GM19035 (cell line): ENCODE measurements around the gene TUSC2.
"Not testable (repeated sequence)": the region's sequence is repeated elsewhere in the genome, so short reads cannot be mapped to it uniquely, and the experiment has no call there.

Experiments
- ATAC-seq: cut with Tn5 transposase; IDR thresholded peaks from one replicate; pipeline ENCODE4 v1.9.1; 2021; ENCODE audit not compliant: unreplicated experiment

TUSC2 gene

DNA sequence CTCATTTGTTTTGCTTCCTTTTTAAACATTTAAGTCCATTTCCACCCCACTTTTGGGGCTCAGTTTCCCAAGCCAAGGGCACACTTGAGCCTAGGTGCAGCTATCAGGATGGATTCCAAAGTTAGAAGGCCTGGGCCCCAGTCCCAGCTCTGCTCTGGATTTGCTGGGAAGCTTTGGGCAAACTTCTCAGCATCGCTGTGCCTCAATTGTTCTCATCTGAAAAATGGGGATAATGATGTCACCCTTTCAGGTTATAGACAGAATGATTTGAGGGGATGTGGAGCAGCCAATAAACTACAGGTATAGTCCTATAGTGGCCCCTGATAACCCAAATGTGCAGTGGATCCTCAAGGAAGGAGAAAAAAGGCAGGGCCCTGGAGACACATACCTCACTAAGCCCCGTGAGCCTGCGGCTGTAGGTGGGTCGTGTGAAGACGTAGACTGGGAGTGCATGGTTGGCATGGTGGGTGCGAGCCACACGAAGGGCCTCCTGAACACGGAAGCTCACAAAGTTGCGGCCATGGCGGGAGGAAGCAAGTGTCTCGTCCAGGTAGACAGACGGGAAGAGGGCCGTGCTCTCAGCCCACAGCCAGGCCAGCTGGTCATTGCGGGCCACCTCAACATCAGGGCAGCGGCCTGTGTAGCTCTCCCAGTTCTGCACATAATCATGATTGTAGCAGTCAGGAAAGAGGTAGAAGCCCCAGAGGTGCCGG lies 8.7 kb downstream of the TUSC2 start:
- no peak for ATAC-seq

DNA sequence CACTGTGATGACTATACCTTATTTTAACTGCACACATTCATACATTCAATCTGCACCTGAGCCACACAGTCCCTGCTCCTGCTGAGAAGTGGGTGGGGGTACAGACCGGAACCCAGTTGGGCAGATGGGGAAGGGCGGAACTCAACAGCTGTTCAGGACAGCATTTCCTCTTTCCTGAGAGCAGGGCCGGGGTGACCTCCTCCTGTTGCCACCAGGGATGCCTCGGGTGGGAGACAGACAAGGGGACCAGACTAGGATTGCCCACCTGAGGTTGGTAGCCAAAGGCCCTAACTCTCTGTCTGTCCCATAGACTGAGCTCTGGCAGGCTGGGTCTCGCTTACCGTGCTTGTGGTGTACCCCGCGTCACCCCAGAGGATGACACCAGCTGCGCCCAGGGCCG lies 9.4 kb downstream of the TUSC2 start:
- no peak for ATAC-seq

DNA sequence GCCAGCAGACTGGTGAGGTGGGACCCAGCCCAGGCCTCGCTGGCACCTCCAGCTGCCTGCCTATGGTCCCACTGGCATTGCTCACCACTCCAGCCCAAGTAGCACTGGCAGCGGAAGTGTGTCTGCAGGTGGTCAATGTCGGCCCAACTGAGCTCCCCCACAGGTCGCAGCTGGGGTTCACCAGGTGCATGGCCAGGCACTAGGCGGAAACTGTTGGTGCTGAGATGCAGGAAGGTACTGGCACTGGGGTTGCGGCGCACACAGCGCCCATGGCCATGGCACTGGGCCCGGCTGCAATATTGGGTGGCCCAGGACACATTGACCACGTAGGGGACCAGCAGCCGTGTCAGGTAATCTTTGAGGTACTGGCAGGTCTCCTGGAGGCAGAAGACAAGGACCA lies 9.9 kb downstream of the TUSC2 start:
- ATAC-seq: no peak

DNA sequence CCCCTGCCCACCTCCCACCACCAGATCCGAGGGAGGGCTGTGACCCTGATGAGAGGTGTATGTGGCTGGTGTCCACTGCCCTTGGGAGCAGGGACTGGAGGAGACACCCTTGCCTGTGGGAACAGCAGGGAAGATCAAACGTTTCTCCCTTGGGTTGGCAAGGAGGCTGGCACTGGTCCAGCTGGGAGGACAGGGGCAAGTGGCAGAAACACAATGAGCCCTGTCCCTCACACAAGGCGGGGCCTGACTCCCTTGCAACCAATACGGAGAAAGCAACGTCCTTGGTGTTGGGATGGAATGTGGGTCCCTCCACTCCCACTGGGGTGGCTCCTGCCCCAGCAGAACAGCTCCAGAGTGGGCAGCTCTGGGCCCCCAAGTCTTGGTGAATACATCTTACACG lies 10.7 kb downstream of the TUSC2 start:
- ATAC-seq: no peak

DNA sequence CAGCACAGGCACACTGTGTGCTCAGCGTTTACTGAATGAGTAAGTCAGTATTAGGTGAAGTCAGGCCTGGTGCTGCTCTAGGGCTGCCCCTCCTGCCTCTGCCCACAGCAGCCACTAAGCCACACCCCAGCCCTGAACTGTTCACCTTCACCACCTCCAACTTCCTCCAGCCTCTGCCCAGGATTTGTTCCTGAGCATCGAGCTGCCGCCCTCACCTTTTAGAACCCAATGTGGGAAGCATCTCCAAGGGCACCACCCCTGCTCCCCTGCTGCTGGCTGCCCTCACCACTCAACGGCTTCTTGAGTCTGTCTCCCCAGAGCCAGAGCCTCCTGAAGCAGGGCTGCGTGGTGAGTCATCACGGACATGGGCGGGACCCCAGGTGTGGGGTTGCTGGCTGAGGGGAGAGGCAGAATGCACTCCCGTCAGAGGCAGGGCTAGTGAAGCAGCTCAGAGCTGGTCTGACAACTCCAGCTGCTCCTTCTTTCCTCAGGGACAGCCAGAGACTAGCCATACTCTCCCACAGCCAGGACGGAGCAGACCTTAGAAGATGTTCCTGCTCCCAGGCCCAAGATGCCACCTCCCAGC lies 11.3 kb downstream of the TUSC2 start:
- no peak for ATAC-seq

DNA sequence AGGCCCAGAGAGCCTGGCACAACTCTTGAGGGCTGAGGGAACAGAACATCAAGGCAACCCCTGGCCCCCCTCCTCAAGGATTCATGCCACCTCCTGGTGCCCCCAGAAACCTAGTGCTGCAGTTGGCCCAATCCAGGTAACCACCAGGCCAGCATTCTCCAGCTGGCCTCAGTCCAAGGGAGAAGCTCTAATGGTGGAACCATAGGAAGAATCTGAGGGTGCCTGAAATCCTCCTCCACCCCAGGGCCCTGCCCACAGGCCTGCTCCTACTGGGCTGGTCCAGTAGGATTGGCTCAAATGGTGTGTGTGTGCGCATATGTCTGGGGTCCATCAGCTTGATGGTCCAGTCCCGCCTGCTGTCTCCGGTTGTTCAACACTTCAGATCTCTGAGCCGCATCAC lies 13.2 kb downstream of the TUSC2 start:
- no peak for ATAC-seq

DNA sequence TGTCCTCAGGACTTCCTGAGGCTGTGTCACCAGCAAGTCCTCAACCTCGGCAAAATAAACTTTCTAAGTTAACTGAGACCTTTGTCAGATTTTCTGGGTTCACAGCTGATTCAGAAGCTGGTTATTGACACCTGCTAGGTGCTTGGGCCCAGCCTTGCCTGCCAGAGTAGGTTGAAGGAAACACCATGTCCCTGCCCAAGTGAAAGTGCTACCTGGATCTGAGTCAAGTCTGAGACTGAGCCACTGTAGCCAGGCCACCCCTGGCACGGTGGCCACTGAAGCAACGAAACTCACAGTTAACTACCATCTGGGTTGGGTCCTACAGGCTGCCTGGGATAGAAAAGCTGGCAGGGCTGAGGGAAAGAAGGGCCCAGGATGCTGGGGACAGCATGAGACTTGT lies 13.7 kb downstream of the TUSC2 start:
- ATAC-seq: no peak

DNA sequence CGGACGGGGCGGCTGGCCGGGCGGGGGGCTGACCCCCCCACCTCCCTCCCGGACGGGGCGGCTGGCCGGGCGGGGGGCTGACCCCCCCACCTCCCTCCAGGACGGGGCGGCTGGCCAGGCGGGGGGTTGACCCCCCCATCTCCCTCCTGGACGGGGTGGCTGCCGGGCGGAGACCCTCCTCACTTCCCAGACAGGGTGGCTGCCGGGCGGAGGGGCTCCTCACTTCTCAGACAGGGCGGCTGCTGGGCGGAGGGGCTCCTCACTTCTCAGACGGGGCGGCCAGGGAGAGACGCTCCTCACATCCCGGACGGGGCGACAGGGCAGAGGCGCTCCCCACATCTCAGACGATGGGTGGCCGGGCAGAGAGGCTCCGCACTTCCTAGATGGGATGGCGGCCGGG lies 16.0 kb downstream of the TUSC2 start:
- ATAC-seq: not testable (repeated sequence)

DNA sequence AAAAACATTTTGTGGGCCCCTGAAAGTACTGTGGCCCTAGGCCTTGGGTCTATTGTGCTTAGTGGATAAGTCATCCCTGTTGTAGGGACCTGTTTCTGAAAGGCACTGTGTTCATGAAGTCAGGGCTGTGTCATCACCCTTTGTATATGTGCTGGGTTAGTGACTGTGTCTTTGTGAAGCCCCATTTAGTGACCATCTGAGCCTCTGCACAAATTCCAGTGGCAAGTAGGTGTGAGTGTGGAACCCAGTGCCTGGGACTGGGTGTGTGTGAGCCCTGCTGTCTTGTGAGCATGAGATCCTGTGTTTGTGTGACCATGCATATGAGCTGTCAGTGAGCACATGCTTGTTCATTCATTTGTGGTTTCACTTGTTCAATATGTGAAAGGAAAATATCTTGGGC lies 23.4 kb downstream of the TUSC2 start:
- ATAC-seq: no peak

DNA sequence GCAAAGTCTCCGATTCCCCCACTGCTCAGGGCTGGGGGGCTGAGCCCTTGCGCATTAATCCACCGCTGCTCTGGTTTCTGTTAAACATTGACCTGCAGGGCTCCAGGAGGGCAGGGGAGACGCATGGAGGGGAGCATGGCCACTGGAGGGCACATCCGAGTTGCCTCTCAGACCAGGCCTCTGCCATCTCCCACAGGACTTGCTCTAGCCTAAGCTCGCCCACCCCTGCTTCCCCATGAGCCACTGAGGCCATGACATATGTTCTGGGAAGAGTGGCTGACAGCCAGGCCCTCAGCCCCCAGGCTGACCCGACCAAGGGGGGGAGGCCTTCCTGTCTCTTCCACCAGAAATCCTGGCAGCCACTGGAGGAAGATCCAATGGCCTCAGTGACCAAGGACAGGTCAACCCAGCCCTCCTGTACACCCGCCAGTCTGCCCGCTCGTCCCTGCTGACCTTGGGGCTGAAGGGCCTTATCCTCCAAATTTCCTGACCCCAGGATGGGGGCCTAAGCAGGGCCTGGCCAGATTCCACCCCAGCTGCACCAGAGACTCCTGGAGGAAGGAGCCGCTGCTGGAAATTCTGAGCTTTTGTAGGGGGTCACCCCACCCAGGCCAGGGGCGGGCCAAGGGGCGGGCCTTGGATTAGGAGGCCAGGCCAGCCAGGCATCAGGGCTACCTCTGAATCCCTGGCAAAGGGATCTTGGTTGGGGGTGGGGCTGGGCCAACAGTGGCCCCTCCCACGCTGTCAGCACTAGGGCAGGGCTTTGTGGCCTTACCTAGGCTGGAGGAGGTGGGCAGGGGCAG lies 24.8 kb downstream of the TUSC2 start, which contains the start of gene HYAL1:
Gene HYAL1 (minus strand): TSS at position 562 of the 803 bp plus-strand sequence. CDS start 618 bp downstream, outside the sequence.
- no peak for ATAC-seq

DNA sequence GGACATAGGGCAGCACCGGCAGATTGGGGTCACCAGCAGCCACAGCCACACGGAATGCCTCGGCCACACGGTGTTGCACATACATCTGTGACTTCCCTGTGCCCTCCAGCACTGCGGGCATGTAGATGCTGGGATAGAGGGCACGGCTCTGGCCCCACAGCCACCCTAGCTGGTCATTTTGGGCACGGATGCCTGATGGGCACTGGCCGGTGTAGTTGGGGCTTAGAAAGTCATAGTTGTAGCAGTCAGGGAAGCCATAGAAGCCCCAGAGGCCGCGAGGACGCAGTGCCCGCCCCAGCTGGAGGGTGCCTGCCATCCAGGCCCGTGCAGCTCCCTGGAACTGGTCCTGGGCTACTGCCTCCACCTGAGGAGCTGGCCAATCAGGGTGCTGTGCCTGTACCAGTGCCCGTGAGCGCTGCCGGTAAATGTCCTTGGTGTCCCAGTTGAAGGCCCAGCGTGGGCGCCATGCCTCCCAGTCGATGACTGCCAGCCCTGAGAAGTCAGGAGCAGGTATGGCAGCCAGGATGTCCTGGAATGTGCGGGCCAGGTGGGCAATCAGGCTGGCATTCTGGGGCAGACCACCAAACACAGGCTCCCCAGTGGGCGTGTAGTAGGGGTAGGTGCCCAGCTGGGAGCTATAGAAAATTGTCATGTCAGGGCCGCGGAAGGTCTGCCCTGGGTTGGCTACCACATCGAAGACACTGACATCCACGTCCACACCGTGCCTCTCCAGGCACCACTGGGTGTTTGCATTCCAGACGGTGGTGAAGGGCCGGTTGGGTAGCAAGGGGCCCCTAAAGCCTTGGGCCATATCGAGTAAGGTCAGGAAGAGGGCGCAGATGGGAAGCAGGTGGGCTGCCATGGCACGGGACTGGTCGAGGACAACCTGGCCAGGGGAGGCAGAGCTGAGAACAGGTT lies 25.7 kb downstream of the TUSC2 start:
- ATAC-seq: no peak

DNA sequence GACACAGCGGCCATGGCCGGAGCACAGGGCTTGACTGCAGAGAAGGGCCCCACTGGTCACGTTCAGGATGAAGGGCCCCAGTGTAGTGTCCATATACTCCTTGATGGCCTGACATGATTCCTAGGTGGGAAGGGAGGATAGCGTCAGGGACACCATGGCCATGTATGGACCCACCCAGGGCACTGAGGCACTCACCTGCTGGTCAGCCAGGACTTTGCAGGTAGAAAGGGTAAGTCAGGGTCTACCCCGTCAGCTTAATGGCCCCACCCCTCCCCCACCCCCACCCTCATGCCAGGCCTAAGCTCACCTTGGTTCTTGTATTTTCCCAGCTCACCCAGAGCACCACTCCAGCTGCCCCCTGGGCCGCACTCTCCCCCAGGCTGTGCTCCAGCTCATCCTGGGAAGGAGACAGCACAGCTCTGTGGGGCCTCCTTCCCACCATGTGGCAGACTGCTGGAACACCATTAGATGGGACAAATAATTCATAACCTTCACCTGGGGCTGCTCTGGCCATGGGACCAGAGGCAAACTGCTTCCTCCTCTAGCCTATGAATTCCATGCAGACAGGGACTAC lies 27.3 kb downstream of the TUSC2 start:
- ATAC-seq: no peak

DNA sequence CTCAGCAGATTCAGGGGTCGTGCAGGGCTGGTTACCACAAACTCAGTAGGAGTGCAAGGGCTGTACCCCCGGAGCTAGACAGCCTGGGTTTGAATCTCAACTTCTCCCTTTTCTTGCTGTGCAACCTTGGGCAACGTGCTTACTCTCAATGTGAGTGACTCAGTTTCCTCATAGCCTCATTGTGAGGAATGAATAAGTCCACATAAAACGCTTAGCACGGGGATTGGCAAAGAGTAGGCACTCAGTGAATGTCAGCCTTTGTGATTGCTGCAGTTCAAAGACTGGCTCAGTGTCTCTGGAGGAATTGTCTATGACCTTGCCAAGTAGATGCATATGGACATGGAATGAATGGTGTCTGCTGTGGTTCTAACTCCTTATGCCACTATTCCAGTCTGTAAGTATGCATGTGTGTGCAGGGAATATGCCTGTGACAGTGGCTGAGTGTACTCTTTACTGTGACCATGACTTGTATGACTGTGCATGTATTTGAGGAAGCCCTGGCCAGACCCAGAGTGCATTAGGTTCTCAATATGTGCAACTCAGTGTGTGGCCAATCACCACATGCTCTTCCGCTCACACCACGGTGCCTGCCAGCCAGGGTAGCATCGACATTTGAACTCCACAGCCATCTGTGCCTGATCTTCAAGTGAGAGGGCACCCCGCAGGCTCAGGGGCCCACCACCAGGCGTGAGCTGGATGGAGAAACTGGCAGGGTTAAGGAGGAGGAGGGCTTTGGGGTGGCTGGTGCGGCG lies 27.9 kb downstream of the TUSC2 start:
- ATAC-seq: no peak

DNA sequence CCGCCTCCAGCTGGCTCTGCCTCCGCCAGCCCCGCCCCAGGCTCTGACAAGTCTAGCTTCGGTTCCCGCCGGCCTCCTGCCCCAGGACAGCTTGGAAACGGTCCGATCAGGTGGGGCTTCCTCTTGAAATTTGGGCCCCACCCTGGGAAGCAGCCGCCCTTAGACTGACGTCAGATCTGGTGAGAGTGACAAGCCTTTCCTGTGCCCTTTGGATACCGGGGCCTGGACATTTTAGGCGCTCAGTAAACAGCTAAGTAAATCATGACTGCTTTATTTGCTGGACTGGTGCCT lies 28.4 kb downstream of the TUSC2 start:
- no peak for ATAC-seq

DNA sequence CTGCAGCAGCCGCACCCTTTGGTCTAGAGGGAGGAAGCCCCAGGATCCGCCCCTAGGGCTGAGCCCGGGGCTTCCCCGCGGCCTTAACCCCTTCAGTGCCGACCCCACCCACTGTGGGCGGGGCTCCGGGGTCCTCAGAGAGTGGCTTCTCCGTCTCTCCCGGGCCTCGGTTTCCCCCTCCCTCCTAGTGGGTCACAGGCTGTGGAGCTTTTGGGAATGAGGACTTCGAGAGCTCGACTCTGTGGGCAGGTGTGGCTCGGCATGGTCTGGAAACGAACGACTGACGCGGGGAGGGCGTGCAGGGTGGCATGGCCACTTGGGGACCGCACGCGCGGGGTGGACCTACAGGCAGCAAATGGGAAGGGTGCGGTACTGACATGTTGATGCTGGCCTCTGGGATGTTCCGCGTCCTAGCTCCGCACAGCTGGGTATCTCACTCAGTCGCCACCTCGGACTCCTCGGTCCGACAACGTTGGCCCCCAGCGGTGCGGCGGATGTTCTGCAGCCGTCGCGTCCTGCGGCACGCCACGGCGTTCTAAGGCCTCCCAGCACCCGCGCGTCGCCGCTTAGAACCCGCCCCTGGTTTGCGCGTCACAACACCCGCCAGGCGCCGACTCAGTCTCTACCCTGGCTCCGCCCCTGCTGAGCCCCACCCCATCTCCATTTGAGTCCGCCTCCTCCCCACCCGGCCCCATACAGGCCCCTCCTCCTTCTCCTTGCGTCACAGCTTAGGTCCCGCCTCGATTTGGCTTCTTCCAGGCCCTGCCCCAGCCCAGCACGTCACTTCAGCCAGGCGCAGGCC lies 29.0 kb downstream of the TUSC2 start, which contains the start of the genes HYAL3 and NAA80:
Gene HYAL3 (minus strand): TSS at position 570 of the 802 bp plus-strand sequence. CDS start 3,803 bp downstream, outside the sequence.
Gene NAA80 (minus strand): TSS at position 570 of the 802 bp plus-strand sequence. CDS start 1,942 bp downstream, outside the sequence.
- peak; percentile 86 for ATAC-seq

DNA sequence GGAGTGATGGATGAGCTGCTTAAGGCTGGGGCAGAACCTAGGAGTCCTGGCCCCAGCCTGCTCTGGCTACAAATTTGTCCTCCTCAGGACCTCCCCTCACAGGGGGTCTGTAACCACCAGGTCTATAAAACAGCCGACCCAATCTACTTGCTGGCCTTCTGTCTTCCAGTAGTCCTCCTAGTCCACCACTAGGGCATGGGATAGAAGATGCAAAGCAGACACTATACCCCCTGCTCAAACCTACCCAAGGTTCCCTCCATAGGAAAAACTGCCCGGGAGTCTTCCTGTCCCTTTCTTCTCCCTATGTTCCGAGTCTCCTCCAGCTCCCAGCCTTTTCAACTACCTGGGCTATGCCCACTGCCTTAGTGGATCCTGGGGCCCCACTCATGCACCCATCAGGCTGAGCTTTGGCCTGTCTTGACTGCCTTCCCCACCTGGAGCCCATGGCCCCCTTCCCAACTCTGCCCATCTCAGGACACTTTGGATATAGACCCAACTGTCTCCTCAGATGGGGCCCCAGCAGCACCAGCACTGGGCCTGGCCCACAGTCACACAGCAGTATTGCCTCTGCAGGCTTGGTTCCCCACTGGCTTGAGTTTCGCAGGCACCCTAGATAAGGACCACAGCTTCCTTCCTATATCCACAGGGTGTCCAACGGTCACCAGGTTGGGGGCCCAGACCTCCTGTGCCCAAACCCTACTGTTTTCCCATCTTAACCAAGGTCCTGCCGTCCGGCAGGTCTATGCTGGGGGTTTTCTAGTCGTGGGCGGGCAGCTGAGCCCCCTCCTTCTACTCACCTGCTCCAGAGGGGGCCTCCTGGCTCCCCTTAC lies 29.9 kb downstream of the TUSC2 start:
- no peak for ATAC-seq

DNA sequence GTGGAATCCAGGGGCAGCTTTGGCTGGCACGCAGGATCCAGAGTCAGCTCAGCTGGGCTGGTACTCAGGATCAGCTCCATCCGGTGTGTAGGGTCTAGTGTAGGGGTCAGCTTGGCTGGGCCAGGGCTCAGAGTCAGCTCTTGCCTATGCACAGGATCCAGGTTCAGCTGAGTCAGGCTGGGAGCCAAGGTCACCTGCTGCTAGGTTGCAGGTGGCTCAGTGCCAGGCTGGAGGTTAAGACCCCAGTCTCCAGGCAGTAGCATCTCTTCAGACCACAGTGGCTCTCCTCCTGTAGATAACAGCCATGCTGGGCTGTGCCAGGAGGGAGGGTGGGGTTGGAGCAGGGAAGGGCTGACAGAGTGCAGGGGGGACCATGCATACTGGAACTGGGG lies 30.6 kb downstream of the TUSC2 start:
- ATAC-seq: no peak

DNA sequence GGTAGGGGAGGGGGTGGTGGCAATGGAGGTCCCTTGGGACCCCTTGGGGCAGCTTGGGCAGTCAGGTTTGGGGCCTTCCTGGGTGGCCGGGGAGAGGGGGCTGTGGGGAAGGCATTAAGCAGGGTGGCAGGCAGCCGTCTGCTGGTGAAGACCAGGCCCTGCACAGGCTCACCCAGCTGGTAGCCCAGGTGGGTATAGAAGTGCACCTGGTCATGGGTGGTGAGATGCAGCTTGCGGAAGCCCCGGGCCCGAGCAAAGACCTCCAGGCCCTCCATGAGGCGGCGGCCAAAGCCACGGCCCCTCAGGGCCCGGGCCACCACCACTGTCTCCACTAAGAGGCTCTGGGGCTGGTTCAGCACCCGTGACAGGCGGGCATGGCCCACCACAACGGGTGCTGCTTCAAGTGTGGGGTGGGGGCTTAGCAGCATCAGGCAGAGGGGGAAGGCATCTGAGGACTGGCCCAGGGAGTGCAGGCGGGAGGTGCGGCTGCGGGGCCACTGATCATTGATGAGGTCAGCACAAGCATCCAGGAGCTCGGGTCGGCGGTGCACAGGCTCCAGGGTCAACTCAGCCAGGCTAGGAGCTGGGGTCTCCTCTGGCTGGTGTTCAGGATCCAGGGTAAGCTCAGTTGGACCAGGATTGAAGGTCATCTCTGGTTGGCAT lies 31.2 kb downstream of the TUSC2 start:
- ATAC-seq: no peak
